M059J (cell line): Measurements from ENCODE around the gene DFFB. TPM values are rescaled to one million over a fixed set of nuclear protein-coding genes. Genes with fewer than 3 reads are reported as not detected.

Experiments
- DNase-seq: peaks from one replicate; pipeline ENCODE4 v3.0.0-alpha.2; 2012; ENCODE audit warnings: low read depth
- total RNA-seq: library from RNA; depleted of rRNA; stranded (reverse); fragments of >200 nt; shearing (Covaris generic); gene quantifications from 2 replicates; pipeline ENCODE4 v1.2.3, GENCODE V29; 2014

DFFB gene
- total RNA-seq, 1 experiment from 2014 or later: 8.6 TPM

GRCh38 chr1:3872546-3872945 is 15.3 kb downstream of the DFFB start:
- no peak for DNase-seq

GRCh38 chr1:3874736-3875135 is 17.5 kb downstream of the DFFB start:
- no peak for DNase-seq

GRCh38 chr1:3876716-3877115 is 19.4 kb downstream of the DFFB start:
- DNase-seq: no peak

- no peak for DNase-seq
These were observed 21.8 kb downstream of the DFFB start for GRCh38 chr1:3879099-3879498.

- DNase-seq: no peak
These were observed 22.6 kb downstream of the DFFB start for GRCh38 chr1:3879787-3880428.

- DNase-seq: no peak
These were observed 23.3 kb downstream of the DFFB start for GRCh38 chr1:3880429-3881192.

- no peak for DNase-seq
These were observed 23.9 kb downstream of the DFFB start for GRCh38 chr1:3881193-3881480.

- no peak for DNase-seq
These were observed 26.1 kb downstream of the DFFB start for GRCh38 chr1:3883194-3883925.

- no peak for DNase-seq
These were observed 27.7 kb downstream of the DFFB start for GRCh38 chr1:3884966-3885365.

- no peak for DNase-seq
These were observed 28.3 kb downstream of the DFFB start for GRCh38 chr1:3885611-3886010.

- DNase-seq: no peak
These were observed 28.9 kb downstream of the DFFB start for GRCh38 chr1:3886106-3886670.

GRCh38 chr1:3886691-3887090 is 29.4 kb downstream of the DFFB start:
- no peak for DNase-seq

GRCh38 chr1:3888301-3888700 is 31.0 kb downstream of the DFFB start:
- DNase-seq: no peak

- DNase-seq: no peak
These were observed 32.7 kb downstream of the DFFB start for GRCh38 chr1:3889936-3890335.

GRCh38 chr1:3890389-3891328 is 33.4 kb downstream of the DFFB start:
- DNase-seq: no peak

GRCh38 chr1:3891329-3891865 is 34.1 kb downstream of the DFFB start:
- no peak for DNase-seq

GRCh38 chr1:3892748-3893147 is 35.5 kb downstream of the DFFB start:
- no peak for DNase-seq

- DNase-seq: no peak
These were observed 35.9 kb downstream of the DFFB start for GRCh38 chr1:3893190-3893589.

GRCh38 chr1:3894626-3895278 is 37.5 kb downstream of the DFFB start:
- no peak for DNase-seq

GRCh38 chr1:3895279-3895950 is 38.1 kb downstream of the DFFB start:
- no peak for DNase-seq
